Pancreas (tissue), 10 donors: ENCODE data around the gene TMCC3. TPM values are rescaled to one million over a fixed set of nuclear protein-coding genes. Genes with fewer than 3 reads are reported as not detected.

Experiments
- ATAC-seq, 4 donors: fragments of 200-7000 bp; cut with Tn5 transposase; one replicate each; pipeline versions ENCODE4 v1.8.0 to v1.9.1; 2020; ENCODE audit warnings: mild to moderate bottlenecking in 4 of 4, moderate library complexity in 4 of 4
- DNase-seq, 6 donors: peaks; one replicate each; pipeline ENCODE4 v3.0.0-alpha.2; 2020
- FAIRE-seq: peaks from 2 replicates; lab custom pipeline; 2012; peaks lifted over from hg19 to GRCh38; lab: Jason Lieb, UNC
- H3K27ac ChIP-seq, 4 donors: fragments of 200-600 bp; sonication (generic); 1 replicate in 3 of 4; 2 replicates in 1 of 4; pipeline versions ENCODE4 v1.5.0 to v1.8.0; 2020
- H3K27me3 ChIP-seq, 4 donors: fragments of 200-600 bp; one replicate each; pipeline ENCODE4 v1.8.0; 2021
- H3K36me3 ChIP-seq, 3 donors: fragments of 200-600 bp; sonication (generic) in 1 of 3; one replicate each; pipeline versions ENCODE4 v1.5.0 to v1.8.0; 2020 to 2021
- H3K4me1 ChIP-seq, 3 donors: fragments of 200-600 bp; one replicate each; pipeline ENCODE4 v1.8.0; 2021
- H3K4me3 ChIP-seq, 4 donors: fragments of 200-600 bp; sonication (generic) in 2 of 4; one replicate each; pipeline versions ENCODE4 v1.5.0 to v1.8.0; 2020 to 2021
- H3K9me3 ChIP-seq, 4 donors: fragments of 200-600 bp; one replicate each; pipeline ENCODE4 v1.8.0; 2021
- WGBS, 2 donors: extraction: QIAGEN DNeasy Blood & Tissue Kit; methylation state at CpG; one replicate each; pipeline ENCODE4 v1.1.7; 2013; 5-methylcytosine and 5-hydroxymethylcytosine counted together
- intact Hi-C, 3 donors: fragments of 100-400 bp; cut with DNase I; formaldehyde crosslinking; loops; one replicate each; pipeline versions ENCODE4 v1.11.1 to v1.14.2; 2022
- polyA plus RNA-seq, 2 donors: library from polyadenylated mRNA; stranded (reverse); fragments of 200-250 nt; gene quantifications; one replicate each; pipeline ENCODE4 v1.2.3, GENCODE V29; 2013
- total RNA-seq, 6 donors: library from RNA; stranded (reverse); fragmentation: NEBNext Ultra II Directional in 4 of 6; extraction: Animal tissue kit (Norgen Biotek cat#: 25700) in 4 of 6; gene quantifications; one replicate each; pipeline versions ENCODE4 v1.2.1 to v1.2.4, GENCODE V29; 2021 to 2023
- TF ChIP-seq, protein P1 (sequence below), 4 donors: fragments of 200-600 bp; sonication (generic) in 3 of 4; IDR thresholded peaks; one replicate each; pipeline versions ENCODE4 v1.5.0 to v1.8.0; 2021; ENCODE audit warnings: antibody characterized with exemption in 4 of 4
- donor health status: healthy with polysubstance abuse.
- donor health status: DM: no; HTN: no; CAD: no; lungs with moderate emphysema.
- donor health status: DM: no; HTN: no; CAD: no.
- donor health status: control.
- donor health status: control.
- donor health status: Bipolar disorder and iron deficiency.
- donor health status: DM: yes; HTN: yes; CAD: no.
- donor health status: DM: no; HTN: no; CAD: no.
- donor health status: DM: no; HTN: no; CAD: no.
- donor health status: DM: yes; HTN: yes; CAD: no.

TMCC3 gene
- total and polyA plus RNA-seq, 8 donors = 1.0 to 6.9 (median 2.3) TPM

DNA sequence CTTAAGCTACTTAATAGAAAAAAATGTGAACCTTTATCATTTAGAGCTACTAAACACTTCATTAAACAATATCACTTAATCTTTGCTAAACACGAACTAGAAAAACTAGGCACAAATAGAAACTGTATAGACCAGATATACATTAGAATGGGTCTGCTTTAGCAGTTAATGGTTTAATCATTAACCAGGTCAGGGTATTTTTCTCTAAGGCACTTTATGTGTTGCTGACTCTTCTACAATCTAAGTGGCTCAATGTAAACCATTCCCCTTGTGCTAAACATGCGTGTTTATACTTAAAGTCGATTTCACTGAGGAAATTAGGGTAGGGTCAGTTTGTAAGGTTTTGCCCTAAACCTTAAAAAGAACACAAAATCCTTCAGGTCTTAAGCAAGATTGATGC, 29.7 kb downstream of the TMCC3 start:
- no peak for DNase-seq
- TF ChIP-seq, protein P1, sequence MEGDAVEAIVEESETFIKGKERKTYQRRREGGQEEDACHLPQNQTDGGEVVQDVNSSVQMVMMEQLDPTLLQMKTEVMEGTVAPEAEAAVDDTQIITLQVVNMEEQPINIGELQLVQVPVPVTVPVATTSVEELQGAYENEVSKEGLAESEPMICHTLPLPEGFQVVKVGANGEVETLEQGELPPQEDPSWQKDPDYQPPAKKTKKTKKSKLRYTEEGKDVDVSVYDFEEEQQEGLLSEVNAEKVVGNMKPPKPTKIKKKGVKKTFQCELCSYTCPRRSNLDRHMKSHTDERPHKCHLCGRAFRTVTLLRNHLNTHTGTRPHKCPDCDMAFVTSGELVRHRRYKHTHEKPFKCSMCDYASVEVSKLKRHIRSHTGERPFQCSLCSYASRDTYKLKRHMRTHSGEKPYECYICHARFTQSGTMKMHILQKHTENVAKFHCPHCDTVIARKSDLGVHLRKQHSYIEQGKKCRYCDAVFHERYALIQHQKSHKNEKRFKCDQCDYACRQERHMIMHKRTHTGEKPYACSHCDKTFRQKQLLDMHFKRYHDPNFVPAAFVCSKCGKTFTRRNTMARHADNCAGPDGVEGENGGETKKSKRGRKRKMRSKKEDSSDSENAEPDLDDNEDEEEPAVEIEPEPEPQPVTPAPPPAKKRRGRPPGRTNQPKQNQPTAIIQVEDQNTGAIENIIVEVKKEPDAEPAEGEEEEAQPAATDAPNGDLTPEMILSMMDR (IDR thresholded peaks at IDR 0.05) = no peak
- 67 to 74% methylated on average over 3 of the region's 3 CpGs for WGBS, 2 donors
- Histone ChIP-seq H3K27me3 (no peaks in the 10 kb centered on the region), H3K27ac (peak overlapping the region in 1 of 4 donors; percentile 53), H3K4me3 (no peak overlapping the region), H3K36me3 (no peaks in the 10 kb centered on the region), H3K9me3 (no peaks in the 10 kb centered on the region), H3K4me1 (peaks cover 4 to 10% (median 7%) of the 10 kb centered on the region in 3 donors)
- FAIRE-seq = no peak
- no peak for ATAC-seq
- intact Hi-C loops = no loop called here

DNA sequence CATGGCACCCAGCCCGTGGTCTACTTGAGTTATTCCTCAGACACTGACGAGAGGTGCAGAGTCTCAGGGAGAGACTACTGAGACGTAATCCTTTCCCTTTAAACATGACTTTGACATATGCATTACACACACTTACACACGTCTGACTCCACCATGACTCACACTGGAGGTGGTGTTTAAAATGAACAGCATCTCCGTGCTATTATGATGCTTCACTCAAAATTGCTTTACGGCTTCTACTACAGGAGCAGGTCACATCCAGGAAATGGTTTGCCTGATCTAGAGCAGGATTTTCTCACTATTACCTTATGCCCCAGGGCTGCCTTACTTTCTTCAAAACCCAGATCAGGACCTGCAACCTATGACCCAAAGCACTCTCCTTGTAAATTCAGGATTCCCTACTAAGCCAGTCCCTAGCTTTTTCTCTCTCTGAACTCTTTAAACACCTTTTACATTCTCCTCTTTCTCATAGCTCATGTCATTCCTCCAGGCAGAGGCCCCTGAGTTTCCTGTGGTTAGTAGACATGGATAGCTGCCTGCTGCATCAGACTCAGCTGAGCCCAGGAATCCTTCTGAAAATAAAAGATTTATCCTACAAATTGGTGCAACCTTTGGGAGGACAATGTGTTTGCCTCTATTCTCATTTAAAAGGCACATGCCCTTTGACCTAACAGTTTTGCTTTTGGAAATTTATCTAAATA, 31.2 kb downstream of the TMCC3 start:
- Histone ChIP-seq H3K9me3 (no peaks in the 10 kb centered on the region), H3K4me1 (peaks cover 4 to 14% (median 8%) of the 10 kb centered on the region in 3 donors), H3K27me3 (no peaks in the 10 kb centered on the region), H3K36me3 (no peaks in the 10 kb centered on the region), H3K4me3 (no peak overlapping the region), H3K27ac (no peak overlapping the region)
- DNase-seq = no peak
- TF ChIP-seq, protein P1 (IDR thresholded peaks at IDR 0.05) = no peak
- FAIRE-seq = no peak
- ATAC-seq = no peak
- 81 to 92% methylated on average over 6 of the region's 6 CpGs for WGBS, 2 donors
- intact Hi-C loops = no loop called here

DNA sequence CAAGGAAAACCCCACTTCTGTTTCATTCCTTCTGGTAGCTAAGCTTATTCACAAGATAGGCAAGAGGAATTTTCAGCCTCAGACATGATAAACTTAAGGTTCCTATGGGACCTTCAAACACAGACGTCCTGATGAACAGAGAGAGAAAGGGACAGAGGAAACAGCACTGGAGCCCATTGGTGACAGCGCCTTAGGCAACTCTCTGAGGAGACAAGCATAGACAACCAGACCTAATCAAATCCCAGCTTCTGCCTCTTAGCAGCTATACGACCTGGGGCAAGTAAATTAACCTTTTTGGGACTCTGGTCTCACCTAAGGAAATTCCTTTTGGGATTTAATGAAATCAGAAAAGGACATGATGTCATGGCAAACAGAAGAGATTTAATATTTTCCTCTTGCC, 33.3 kb downstream of the TMCC3 start:
- peaks cover 4 to 14% (median 8%) of the 10 kb centered on the region in 3 donors for H3K4me1 ChIP-seq
- DNase-seq (no peak), FAIRE-seq (no peak), ATAC-seq (no peak)
- no peaks in the 10 kb centered on the region for H3K36me3 ChIP-seq
- TF ChIP-seq, protein P1 (IDR thresholded peaks at IDR 0.05) = no peak
- H3K9me3 ChIP-seq = no peaks in the 10 kb centered on the region
- peak overlapping the region in 1 of 4 donors; percentile 38 for H3K27ac ChIP-seq
- intact Hi-C loops = no loop called here
- 65 to 69% methylated on average over 3 of the region's 3 CpGs for whole genome bisulfite sequencing, 2 donors
- no peak overlapping the region for H3K4me3 ChIP-seq
- H3K27me3 ChIP-seq = no peaks in the 10 kb centered on the region

DNA sequence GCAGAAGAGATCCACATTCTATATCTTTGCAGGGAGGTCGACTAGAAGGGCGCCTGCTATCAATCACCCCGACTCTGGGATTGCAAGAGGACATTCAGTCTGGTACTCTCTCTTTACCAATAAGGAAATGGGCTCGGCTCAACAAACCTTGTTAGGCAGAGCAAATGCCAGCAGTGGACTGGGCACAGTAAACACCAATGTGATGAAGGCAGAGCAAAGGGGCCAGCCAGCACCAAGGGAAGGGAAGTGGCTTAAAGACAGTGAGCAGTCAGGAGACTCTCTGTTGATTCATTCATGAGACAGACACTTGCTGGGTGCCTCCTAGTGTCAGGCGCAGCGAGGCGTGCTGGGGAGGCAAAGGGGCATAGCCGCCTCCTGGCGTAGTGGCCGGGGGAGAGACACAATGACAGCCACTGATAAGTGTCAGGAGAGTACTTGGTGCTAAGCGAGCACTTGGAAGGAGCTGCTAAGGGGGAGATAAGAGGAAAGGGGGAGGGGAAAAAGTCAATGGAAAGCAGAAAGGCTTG, 34.1 kb downstream of the TMCC3 start:
- DNase-seq (no peak), ATAC-seq (peak; percentile 31 to 50 (median 40)), FAIRE-seq (no peak)
- Histone ChIP-seq H3K36me3 (no peaks in the 10 kb centered on the region), H3K27ac (peak overlapping the region in 2 of 4 donors; percentile 25 to 38), H3K9me3 (no peaks in the 10 kb centered on the region), H3K27me3 (no peaks in the 10 kb centered on the region), H3K4me3 (peak overlapping the region in 1 of 4 donors; percentile 3), H3K4me1 (peaks cover 4 to 14% (median 8%) of the 10 kb centered on the region in 3 donors)
- intact Hi-C loops = no loop called here
- TF ChIP-seq, protein P1 (IDR thresholded peaks at IDR 0.05) = no peak
- WGBS, 2 donors = 57 to 60% methylated on average over 11 of the region's 11 CpGs
